PC-3 (cell line): Measurements from ENCODE around the gene SPATC1L. TPM values are rescaled to one million over a fixed set of nuclear protein-coding genes. Genes with fewer than 3 reads are reported as not detected.

Source experiments
- ATAC-seq: fragments of 200-7000 bp; cut with Tn5 transposase; 2 replicates; pipeline ENCODE4 v1.9.1; 2020; ENCODE audit warnings: mild to moderate bottlenecking, moderate library complexity
- BruUV-seq: library from RNA; stranded (reverse); fragments of 400-500 nt; replicated peaks from 2 replicates; lab custom pipeline; 2021; lab: Mats Ljungman, UMichigan
- CTCF ChIA-PET: fragments of 300-600 bp; sonication (Branson Sonifier 250); formaldehyde crosslinking; loops from one replicate; lab custom pipeline; 2022; ENCODE audit warnings: antibody characterized with exemption; lab: Charles Lee
- POLR2A ChIA-PET: fragments of 300-600 bp; sonication (Branson Sonifier 250); formaldehyde crosslinking; loops from one replicate; lab custom pipeline; 2022; ENCODE audit warnings: antibody characterized with exemption; ENCODE audit not compliant: unreplicated experiment; lab: Charles Lee
- DNase-seq: peaks from one replicate; pipeline ENCODE4 v3.0.0-alpha.2; 2015
- H2AFZ ChIP-seq: fragments of 300-600 bp; sonication (generic); 2 replicates; pipeline ENCODE4 v1.6.0; 2016; ENCODE audit warnings: antibody characterized with exemption, low read length
- H3F3A ChIP-seq: fragments of 300-600 bp; sonication (generic); one replicate; pipeline ENCODE4 v1.6.0; 2017; ENCODE audit warnings: antibody characterized with exemption, low read length, control low read depth, mild to moderate bottlenecking; ENCODE audit not compliant: unreplicated experiment
- H3K27ac ChIP-seq: fragments of 300-600 bp; sonication (generic); 2 replicates; pipeline ENCODE4 v1.5.1; 2016; ENCODE audit warnings: mild to moderate bottlenecking, low read length
- H3K27me3 ChIP-seq: fragments of 300-600 bp; sonication (generic); 2 replicates; pipeline ENCODE4 v1.6.1; 2016; ENCODE audit warnings: low read length, mixed read lengths
- H3K36me3 ChIP-seq: fragments of 300-600 bp; sonication (generic); 2 replicates; pipeline ENCODE4 v1.6.1; 2016; ENCODE audit warnings: low read depth, mixed run types, low read length, mixed read lengths
- H3K4me1 ChIP-seq: fragments of 300-600 bp; sonication (generic); 2 replicates; pipeline ENCODE4 v1.5.1; 2016; ENCODE audit warnings: low read length; ENCODE audit not compliant: insufficient read depth
- H3K4me2 ChIP-seq: fragments of 300-600 bp; sonication (generic); 2 replicates; pipeline ENCODE4 v1.6.0; 2016; ENCODE audit warnings: low read length
- H3K4me3 ChIP-seq: fragments of 300-600 bp; sonication (generic); 2 replicates; pipeline ENCODE4 v1.5.1; 2016; ENCODE audit warnings: mild to moderate bottlenecking, low read length, mixed read lengths
- H3K79me2 ChIP-seq: fragments of 300-600 bp; sonication (generic); 2 replicates; pipeline ENCODE4 v1.6.1; 2017; ENCODE audit warnings: low read length, mixed read lengths
- H3K9ac ChIP-seq: fragments of 300-600 bp; sonication (generic); 2 replicates; pipeline ENCODE4 v1.6.0; 2016; ENCODE audit warnings: mild to moderate bottlenecking, low read length
- H3K9me2 ChIP-seq: fragments of 300-600 bp; sonication (generic); replicated peaks from 2 replicates; pipeline ENCODE4 v1.6.1; 2016; ENCODE audit warnings: mixed run types, low read length, mixed read lengths
- H3K9me3 ChIP-seq: fragments of 300-600 bp; sonication (generic); 2 replicates; pipeline ENCODE4 v1.6.1; 2016; ENCODE audit warnings: low read length, mixed read lengths
- H4K20me1 ChIP-seq: fragments of 300-600 bp; sonication (generic); 2 replicates; pipeline ENCODE4 v1.6.1; 2016; ENCODE audit warnings: low read length, mixed read lengths
- CTCF ChIP-seq: fragments of 300-600 bp; sonication (generic); conservative IDR thresholded peaks from 2 replicates; pipeline ENCODE4 v1.5.1; 2017; ENCODE audit warnings: antibody characterized with exemption, low read depth, mild to moderate bottlenecking, low read length
- EZH2 ChIP-seq: fragments of 300-600 bp; sonication (generic); IDR thresholded peaks from one replicate; pipeline ENCODE4 v1.6.1; 2017; ENCODE audit warnings: antibody characterized with exemption, mild to moderate bottlenecking, low read length; ENCODE audit not compliant: unreplicated experiment
- EZH2phosphoT487 ChIP-seq: fragments of 300-600 bp; sonication (generic); IDR thresholded peaks from 2 replicates; pipeline ENCODE4 v1.6.1; 2018; ENCODE audit warnings: mild to moderate bottlenecking, antibody characterized with exemption, low read length, borderline replicate concordance
- intact Hi-C: fragments of 100-400 bp; cut with micrococcal nuclease; formaldehyde crosslinking; loops from 2 replicates; pipeline ENCODE4 v1.9.0; 2023
- total RNA-seq: library from RNA; depleted of rRNA; stranded (reverse); fragments of >200 nt; gene quantifications from 2 replicates; pipeline ENCODE4 v1.2.3, GENCODE V29; 2014

The SPATC1L gene
- total RNA-seq, 1 experiment from 2014 or later: 41.7 TPM

DNA sequence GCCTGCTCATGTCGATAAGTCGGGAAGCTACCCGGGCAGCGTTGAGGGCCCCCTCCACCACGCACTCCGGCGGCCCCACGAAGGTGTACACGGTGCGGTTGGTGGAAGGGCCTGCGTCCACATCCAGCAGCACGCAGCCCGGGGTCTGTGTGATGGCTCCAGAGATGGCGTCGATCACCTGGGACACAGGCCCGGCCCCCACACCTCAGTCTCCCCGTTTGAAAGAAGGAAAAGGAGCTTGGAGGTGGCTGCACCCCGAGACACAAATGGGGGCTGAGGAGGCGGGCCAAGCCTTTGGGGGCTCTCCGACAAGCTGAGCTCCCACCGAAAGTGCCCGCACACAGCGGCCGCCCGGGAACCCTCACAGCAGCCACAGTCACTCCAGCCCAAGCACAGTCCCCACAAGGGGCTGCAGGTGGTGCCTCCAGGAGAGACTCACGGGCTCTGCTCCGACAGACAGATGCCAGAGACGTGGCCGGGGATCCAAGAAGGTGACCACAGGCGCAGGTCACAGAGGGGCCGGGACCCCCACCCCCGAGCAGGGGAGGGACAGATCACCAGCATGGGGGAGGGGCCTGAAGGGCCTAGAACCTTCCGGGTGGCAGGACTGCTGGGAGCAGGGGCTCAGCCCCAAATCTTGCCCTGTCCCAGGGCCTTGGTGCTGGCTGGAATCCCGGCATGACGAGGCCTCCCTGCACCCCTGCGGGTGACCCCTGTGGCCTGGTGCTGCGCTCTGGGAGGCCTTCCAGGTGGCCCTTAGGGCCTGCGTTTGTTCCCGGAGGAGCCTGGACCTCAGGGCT is 29.9 kb downstream of the SPATC1L start:
- Histone ChIP-seq H3K4me2 (no peak overlapping the region), H4K20me1 (no peaks in the 10 kb centered on the region), H3K9ac (no peak overlapping the region), H3K79me2 (no peaks in the 10 kb centered on the region), H3K4me3 (no peak overlapping the region), H3F3A (no peaks in the 10 kb centered on the region), H3K9me3 (no peaks in the 10 kb centered on the region), H3K4me1 (0 out of 2 replicates have a peak, but pooled peaks cover 4% of the 10 kb centered on the region), H3K27ac (no peak overlapping the region), H3K9me2 (no peaks in the 10 kb centered on the region), H2AFZ (no peak overlapping the region), H3K27me3 (no peaks in the 10 kb centered on the region), H3K36me3 (no peaks in the 10 kb centered on the region)
- intact Hi-C loops: no loop called here
- no peak for ATAC-seq
- POLR2A ChIA-PET: no interaction called here
- CTCF ChIA-PET: interaction anchor here (2.5 kb wide), 1 partner anchor 11 kb away, joined by 12 read pairs; no protein-coding TSS in a partner anchor
- no peak for DNase-seq
- no TSS peak for BruUV-seq
- no peak for TF ChIP-seq CTCF
- TF ChIP-seq EZH2: no peak
- no peak for TF ChIP-seq EZH2phosphoT487

DNA sequence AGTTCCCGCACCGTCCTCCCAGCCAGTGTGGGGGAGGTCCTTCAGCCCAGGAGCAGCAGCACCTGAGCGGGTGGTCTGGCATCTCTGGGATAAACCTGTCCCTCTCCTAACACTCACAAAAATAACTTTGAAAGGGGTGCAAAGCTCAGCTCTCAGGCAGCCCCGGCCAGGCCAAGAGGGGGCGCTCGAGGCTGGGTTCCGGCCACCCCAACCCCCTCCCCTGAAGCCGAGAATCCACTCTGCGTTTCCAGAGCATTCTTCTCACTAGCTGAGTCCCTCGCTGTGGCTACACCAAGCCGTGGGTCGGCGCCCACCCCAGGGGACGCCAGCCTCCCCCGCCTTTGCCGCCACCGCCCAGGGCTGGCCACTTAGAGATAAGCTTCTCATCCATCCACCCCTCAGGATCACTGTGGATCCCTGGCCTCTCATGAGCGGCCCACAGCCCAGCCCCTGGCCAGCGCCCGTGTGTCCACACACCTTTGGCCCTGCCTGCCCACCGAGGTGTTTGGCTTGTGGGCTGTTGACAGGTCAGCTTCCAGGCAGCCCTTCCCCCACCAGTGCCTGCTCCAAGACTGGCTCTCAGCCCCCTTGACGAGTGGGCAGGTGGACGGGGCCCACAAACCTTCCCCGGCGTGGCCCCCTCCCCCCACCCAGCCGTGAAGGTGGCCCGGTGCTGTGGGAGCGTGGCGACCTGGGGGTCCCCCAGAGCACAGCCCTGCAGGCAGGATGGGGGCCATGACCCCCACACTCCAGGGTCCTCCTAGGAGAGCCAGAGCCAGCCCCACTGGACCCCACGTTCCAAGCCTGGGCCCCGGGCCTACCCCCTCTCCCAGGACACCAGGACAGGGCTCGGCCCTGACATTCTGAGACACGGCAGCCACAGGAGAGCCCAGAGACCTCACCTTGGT is 30.8 kb downstream of the SPATC1L start:
- no TSS peak for BruUV-seq
- Histone ChIP-seq H3K4me3 (no peak overlapping the region), H3K27ac (no peak overlapping the region), H2AFZ (0 out of 2 replicates have a peak overlapping the region, but pooled peaks have one; percentile 31), H3K79me2 (no peaks in the 10 kb centered on the region), H3K9me2 (no peaks in the 10 kb centered on the region), H4K20me1 (no peaks in the 10 kb centered on the region), H3K9me3 (no peaks in the 10 kb centered on the region), H3K36me3 (no peaks in the 10 kb centered on the region), H3K4me2 (peak overlapping the region; percentile 32), H3K9ac (no peak overlapping the region), H3K4me1 (0 out of 2 replicates have a peak, but pooled peaks cover 4% of the 10 kb centered on the region), H3K27me3 (no peaks in the 10 kb centered on the region), H3F3A (no peaks in the 10 kb centered on the region)
- ATAC-seq: peak; percentile 88
- intact Hi-C loops: no loop called here
- ChIA-PET POLR2A (no interaction called here), CTCF (interaction anchor here (0.7 to 2.5 kb wide), 2 partner anchors 10 to 36 kb away, joined by 3 to 12 read pairs; no protein-coding TSS in a partner anchor)
- peak; percentile 51 for DNase-seq
- peak; percentile 90 for TF ChIP-seq CTCF
- TF ChIP-seq EZH2phosphoT487: no peak
